NCI-H524 treated with DMSO at 0.1 percent for 48 hours (cell line): Measurements from ENCODE around the gene FOXR1.
"Not testable (repeated sequence)": the region's sequence is repeated elsewhere in the genome, so short reads cannot be mapped to it uniquely, and the experiment has no call there.

Experiments used
- DNase-seq: peaks from one replicate; lab custom pipeline; 2025; lab: John Stamatoyannopoulos, UW

FOXR1 gene

DNA sequence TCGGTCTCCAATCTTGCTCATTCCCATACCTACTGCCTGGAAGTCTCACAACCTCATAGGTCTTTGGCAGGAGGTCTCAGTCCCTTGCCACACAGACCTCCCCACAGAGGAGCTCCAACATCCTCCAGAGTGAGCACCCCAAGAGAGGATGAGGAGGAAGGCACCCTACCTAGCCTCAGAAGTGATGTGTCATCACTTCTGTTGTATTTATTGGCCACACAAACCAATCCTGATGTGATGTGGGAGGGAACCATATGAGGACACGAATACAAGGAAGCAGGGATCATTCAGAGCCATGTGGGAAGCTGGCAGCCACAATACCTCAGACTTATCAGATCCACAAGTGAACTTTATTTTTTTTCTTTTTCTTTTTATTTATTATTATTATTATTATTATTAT lies 24.5 kb upstream of the FOXR1 start:
- DNase-seq, result no peak

DNA sequence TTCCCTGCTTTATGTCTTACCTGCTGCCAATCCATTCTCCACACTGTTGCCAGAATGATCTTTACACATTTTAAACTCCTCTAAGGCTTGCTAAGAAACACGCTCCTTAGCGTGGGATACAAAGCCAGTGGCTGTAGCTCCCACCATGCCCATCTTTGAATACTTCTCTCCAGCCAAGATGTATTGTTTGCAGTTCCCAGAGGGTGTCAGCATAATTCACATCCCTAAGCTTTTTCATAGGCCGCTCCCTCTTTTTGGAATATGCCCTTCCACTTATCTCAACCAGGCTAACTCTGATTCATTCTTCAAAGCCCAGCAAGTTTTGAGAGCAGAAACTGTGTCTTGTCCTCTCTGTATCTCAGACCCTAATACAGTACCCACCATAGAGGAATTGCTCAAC lies 23.6 kb upstream of the FOXR1 start:
- DNase-seq, result no peak

GRCh38 chr11:118953265-118953664 lies 18.3 kb upstream of the FOXR1 start:
- DNase-seq, result peak; percentile 77

GRCh38 chr11:118953976-118954375 lies 17.6 kb upstream of the FOXR1 start:
- peak; percentile 17 for DNase-seq

DNA sequence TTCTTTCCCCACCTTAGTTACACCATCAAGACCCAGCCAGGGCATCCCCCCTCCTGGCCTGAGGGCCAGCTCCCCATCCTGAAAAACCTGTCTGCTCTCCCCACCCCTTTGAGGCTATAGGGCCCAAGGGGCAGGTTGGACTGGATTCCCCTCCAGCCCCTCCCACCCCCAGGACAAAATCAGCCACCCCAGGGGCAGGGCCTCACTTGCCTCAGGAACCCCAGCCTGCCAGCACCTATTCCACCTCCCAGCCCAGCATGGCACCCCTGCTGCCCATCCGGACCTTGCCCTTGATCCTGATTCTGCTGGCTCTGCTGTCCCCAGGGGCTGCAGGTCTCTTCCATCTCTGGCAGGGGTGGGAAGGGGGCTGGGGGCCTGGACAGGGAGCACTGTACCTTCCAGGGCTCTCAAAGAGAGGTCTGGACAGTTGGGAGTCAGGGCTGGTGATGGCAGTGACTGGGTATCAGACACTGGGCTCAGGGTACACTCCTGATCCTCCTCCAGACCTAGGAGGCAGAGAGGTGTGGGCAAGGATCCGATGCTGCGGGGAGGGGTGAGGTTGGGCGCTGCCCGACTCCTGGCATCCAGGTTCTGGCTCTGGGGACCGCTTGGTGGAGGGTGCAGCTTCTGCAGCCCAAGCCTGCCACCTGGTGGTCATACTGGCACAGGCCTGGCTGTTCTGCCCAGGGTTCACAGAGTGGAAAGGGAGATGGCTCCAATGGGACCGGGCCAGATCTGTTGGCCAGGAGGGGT lies 15.3 kb upstream of the FOXR1 start, which contains the start of gene UPK2:
UPK2 (plus strand) TSS at position 205 of the 753 bp plus-strand sequence; CDS start at position 258, 53 bp downstream.
- no peak for DNase-seq

GRCh38 chr11:118956847-118957469 lies 14.6 kb upstream of the FOXR1 start:
- no peak for DNase-seq

DNA sequence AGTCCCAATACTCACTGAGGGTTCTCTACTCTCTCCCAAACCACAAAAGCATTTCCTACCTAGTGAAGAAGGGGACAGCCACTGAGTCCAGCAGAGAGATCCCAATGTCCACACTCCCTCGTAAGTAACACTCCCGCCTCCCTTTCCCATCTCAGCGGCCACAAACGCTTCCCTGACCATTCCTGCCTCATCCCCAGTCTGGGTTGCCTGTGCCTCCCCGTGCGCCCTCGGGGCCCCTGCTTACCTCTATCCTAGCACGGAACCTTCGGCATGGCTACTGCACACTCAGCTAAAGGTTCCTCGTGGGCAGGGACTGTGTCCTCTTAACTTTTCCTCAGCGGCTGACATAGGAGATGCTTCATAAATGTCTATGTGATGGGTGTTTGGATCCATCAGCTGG lies 14.0 kb upstream of the FOXR1 start:
- no peak for DNase-seq

- DNase-seq, result no peak
Observed at GRCh38 chr11:118957968-118958367, 13.6 kb upstream of the FOXR1 start.

GRCh38 chr11:118958577-118958976 lies 13.0 kb upstream of the FOXR1 start:
- no peak for DNase-seq

- no peak for DNase-seq
Observed at GRCh38 chr11:118961189-118961588, 10.4 kb upstream of the FOXR1 start.

DNA sequence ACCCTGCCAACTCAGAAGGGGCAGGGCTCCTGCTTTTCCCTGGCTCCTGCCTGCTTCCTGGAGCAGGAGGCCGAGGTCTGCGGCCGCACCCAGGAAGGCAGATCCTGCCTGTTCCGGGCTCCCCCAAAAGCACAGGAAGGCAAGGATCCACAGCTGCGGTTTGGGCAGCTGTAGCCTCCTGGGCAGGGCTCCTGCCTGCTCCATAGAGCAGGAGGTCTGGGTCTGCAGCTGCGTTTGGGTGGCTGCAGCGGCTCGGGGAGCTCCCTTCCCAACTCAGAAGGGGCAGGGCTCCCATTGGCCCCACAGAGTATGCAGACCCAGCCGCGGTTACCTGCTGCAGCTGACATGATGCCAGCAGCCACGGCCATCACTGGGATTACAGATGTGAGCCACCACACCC lies 10.0 kb upstream of the FOXR1 start:
- no peak for DNase-seq

DNA sequence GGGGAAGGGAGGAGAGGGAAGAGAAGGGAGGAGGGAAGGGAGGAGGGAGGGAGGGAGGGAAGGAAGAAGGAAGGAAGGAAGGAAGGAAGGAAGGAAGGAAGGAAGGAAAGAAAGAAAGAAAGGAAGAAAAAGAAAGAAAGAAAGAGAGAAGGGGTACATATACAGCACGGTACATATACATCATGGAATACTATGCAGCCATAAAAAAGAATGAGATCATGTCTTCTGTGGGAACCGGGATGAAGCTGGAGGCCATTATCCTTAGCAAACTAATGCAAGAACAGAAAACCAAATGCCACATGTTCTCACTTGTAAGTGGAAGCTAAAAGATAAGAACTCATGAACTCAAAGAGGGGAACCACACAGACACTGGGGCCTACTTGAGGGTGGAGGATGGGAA lies 2.1 kb upstream of the FOXR1 start:
- not testable (repeated sequence) for DNase-seq

DNA sequence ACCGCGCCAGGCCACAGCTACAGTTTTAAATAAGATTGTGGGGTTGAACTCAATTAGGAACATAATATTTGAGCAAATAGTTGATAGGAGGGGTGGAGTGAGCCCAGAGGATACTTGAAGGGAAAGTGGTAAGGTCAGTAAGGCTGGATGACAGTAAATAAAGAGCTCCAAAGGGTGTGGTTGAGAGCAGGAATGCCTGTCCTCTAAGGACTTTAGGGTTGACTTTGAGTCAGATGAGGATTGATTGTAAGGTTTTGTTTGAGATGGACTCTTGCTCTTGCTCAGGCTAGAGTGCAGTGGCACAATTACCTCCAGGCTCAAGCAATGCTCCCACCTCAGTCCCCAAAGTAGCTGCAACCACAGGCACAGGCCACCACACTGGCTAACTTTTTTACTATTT lies 2.4 kb downstream of the FOXR1 start:
- no peak for DNase-seq

GRCh38 chr11:118975771-118976709 lies 4.5 kb downstream of the FOXR1 start:
- peak; percentile 52 for DNase-seq

DNA sequence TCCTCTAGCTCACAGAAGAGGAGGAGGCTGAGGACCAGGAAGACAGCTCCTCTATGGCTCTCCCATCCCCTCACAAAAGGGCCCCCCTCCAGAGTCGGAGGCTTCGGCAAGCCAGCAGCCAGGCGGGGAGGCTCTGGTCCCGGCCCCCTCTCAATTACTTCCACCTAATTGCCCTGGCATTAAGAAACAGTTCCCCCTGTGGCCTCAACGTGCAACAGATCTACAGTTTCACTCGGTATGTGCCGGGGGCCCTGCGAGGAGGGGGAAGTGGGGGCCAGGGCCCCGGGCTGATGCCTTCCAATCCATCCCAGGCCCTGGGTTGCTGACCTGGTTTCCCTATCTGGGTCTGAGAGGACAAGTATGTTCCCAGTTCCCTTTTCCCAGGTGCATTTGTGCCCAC lies 7.9 kb downstream of the FOXR1 start:
- no peak for DNase-seq

- no peak for DNase-seq
Observed at GRCh38 chr11:118980191-118980881, 8.8 kb downstream of the FOXR1 start.

DNA sequence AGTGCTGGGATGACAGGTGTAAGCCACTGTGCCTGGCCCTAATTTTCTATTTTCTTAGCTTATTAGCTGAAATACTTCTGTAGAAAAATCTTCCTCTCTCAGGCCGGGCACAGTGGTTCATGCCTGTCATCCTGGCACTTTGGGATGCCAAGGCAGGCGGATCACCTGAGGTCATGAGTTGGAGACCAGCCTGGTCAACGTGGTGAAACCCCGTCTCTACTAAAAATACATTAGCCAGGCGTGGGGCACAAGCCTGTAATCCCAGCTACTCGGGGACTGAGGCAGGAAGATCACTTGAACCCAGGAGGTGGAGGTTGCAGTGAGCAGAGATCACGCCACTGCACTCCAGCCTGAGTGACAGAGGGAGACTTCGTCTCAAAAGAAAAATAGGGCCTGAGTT lies 12.8 kb downstream of the FOXR1 start:
- DNase-seq, result not testable (repeated sequence)

DNA sequence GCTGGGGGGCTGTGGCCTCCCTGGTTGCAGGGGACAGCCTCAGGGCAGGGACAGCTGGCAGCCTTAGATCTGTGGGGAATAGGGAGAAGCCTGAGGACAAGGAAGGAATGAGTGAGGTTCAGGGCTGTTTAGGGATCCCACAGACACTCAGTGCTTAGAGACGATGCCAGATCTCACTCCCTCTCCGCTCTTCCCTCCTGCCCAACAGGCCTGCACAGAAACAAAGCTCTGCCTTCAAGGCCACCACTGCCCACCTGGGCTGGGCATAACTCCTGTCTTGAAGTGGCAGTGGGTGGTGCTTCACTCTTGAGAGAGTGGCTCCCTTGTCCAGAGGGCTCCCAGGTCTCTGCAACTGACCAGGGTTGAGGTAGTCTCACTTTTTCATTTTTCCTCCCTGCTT lies 13.3 kb downstream of the FOXR1 start:
- peak; percentile 70 for DNase-seq

GRCh38 chr11:118988280-118988679 lies 16.7 kb downstream of the FOXR1 start:
- no peak for DNase-seq

DNA sequence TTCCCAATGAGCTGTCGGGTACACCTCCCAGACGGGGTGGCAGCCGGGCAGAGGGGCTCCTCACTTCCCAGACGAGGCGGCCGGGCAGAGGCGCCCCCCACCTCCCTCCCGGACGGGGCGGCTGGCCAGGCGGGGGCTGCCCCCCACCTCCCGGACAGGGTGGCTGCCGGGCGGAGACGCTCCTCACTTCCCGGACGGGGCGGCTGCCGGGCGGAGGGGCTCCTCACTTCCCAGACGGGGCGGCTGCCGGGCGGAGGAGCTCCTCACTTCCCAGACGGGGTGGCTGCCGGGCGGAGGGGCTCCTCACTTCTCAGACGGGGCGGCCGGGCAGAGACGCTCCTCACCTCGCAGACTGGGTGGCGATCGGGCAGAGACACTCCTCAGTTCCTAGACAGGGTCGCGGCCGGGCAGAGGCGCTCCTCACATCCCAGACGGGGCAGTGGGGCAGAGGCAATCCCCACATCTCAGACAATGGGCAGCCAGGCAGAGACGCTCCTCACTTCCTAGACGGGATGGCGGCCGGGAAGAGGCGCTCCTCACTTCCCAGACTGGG lies 20.0 kb downstream of the FOXR1 start:
- DNase-seq, result not testable (repeated sequence)

- no peak for DNase-seq
Observed at GRCh38 chr11:118996926-118997626, 25.5 kb downstream of the FOXR1 start.
